Body of pancreas (tissue), 4 donors: ENCODE results near the gene HERC3. TPM values are rescaled to one million over a fixed set of nuclear protein-coding genes. Genes with fewer than 3 reads are reported as not detected.

ENCODE experiments used
- ATAC-seq: fragments of 150-250 bp; one replicate; pipeline ENCODE4 v1.9.1; 2016
- DNase-seq, 4 donors: peaks; one replicate each; pipeline ENCODE4 v3.0.0-alpha.2; 2019
- H3K27ac ChIP-seq, 4 donors: fragments of 200-600 bp; sonication (generic); 1 replicate in 3 of 4; 2 replicates in 1 of 4; pipeline versions ENCODE4 v1.5.1 to v1.6.1; 2016 to 2019; ENCODE audit warnings: mild to moderate bottlenecking in 1 of 4, mixed read lengths in 1 of 4, moderate library complexity in 1 of 4
- H3K27me3 ChIP-seq, 2 donors: fragments of 200-600 bp; sonication (generic); one replicate each; pipeline ENCODE4 v1.6.0; 2016; ENCODE audit warnings: mild to moderate bottlenecking in 1 of 2
- H3K36me3 ChIP-seq, 2 donors: fragments of 200-600 bp; sonication (generic); replicated peaks in 1 of 2; 2 replicates each; pipeline ENCODE4 v1.5.1; 2016; ENCODE audit warnings: low read depth in 2 of 2; ENCODE audit not compliant: insufficient read depth in 1 of 2
- H3K4me1 ChIP-seq: fragments of 200-600 bp; sonication (generic); one replicate; pipeline ENCODE4 v1.6.0; 2016
- H3K4me3 ChIP-seq, 2 donors: fragments of 200-600 bp; sonication (generic); 1 replicate in 1 of 2; 2 replicates in 1 of 2; pipeline ENCODE4 v1.5.1; 2016 to 2019
- H3K9me3 ChIP-seq, 3 donors: fragments of 200-600 bp; sonication (generic); 1 replicate in 2 of 3; 2 replicates in 1 of 3; pipeline ENCODE4 v1.5.1; 2016
- POLR2A ChIP-seq, 3 donors: fragments of 450-650 bp; IDR thresholded peaks; one replicate each; pipeline ENCODE4 v1.6.1; 2016; ENCODE audit warnings: antibody characterized with exemption in 3 of 3, mild to moderate bottlenecking in 2 of 3
- WGBS, 2 donors: methylation state at CpG; one replicate each; pipeline ENCODE4 v1.1.5; 2017; 5-methylcytosine and 5-hydroxymethylcytosine counted together
- intact Hi-C: fragments of 100-400 bp; cut with DNase I; formaldehyde crosslinking; loops from one replicate; pipeline ENCODE4 v1.15.1; 2023
- total RNA-seq, 2 donors: library from RNA; depleted of rRNA; stranded (reverse); fragments of >200 nt; gene quantifications; one replicate each; pipeline ENCODE4 v1.1.0, GENCODE V29; 2016
- TF ChIP-seq, protein P1 (sequence below), 7 experiments: fragments of 450-650 bp in 4 of 7; fragments of 200-600 bp in 3 of 7; sonication (generic) in 3 of 7; IDR thresholded peaks; one replicate each; pipeline ENCODE4 v1.5.1; 2016 to 2019; ENCODE audit warnings: antibody characterized with exemption in 7 of 7

HERC3 gene
- total RNA-seq, 2 donors from 2014 or later, result 10.9 to 19.5 TPM

GRCh38 chr4:88674565-88674964, 82.3 kb downstream of the HERC3 start:
- peaks cover 0 to 6% of the 10 kb centered on the region in 2 donors for H3K36me3 ChIP-seq
- intact Hi-C loops, result no loop called here
- no peak for DNase-seq

GRCh38 chr4:88674979-88675378, 82.7 kb downstream of the HERC3 start:
- H3K9me3 ChIP-seq, result no peaks in the 10 kb centered on the region
- H3K36me3 ChIP-seq, result peaks cover 0 to 8% of the 10 kb centered on the region in 2 donors
- WGBS, 2 donors, result 84 to 92% methylated on average over 2 of the region's 2 CpGs
- intact Hi-C loops, result no loop called here
- no peak overlapping the region for H3K4me3 ChIP-seq
- no peaks in the 10 kb centered on the region for H3K27me3 ChIP-seq
- H3K4me1 ChIP-seq, result no peaks in the 10 kb centered on the region
- DNase-seq, result no peak
- H3K27ac ChIP-seq, result no peak overlapping the region
- ATAC-seq, result no peak
- TF ChIP-seq, protein P1, sequence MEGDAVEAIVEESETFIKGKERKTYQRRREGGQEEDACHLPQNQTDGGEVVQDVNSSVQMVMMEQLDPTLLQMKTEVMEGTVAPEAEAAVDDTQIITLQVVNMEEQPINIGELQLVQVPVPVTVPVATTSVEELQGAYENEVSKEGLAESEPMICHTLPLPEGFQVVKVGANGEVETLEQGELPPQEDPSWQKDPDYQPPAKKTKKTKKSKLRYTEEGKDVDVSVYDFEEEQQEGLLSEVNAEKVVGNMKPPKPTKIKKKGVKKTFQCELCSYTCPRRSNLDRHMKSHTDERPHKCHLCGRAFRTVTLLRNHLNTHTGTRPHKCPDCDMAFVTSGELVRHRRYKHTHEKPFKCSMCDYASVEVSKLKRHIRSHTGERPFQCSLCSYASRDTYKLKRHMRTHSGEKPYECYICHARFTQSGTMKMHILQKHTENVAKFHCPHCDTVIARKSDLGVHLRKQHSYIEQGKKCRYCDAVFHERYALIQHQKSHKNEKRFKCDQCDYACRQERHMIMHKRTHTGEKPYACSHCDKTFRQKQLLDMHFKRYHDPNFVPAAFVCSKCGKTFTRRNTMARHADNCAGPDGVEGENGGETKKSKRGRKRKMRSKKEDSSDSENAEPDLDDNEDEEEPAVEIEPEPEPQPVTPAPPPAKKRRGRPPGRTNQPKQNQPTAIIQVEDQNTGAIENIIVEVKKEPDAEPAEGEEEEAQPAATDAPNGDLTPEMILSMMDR (IDR thresholded peaks at IDR 0.05), result no peak
- TF ChIP-seq POLR2A (IDR thresholded peaks at IDR 0.05), result no peak

More at GRCh38 chr4:88674565-88674964, 82.3 kb downstream of the HERC3 start:
- H3K4me3 ChIP-seq, result no peak overlapping the region
- no peak overlapping the region for H3K27ac ChIP-seq
- ATAC-seq, result no peak
- TF ChIP-seq POLR2A (IDR thresholded peaks at IDR 0.05), result no peak
- TF ChIP-seq, protein P1 (IDR thresholded peaks at IDR 0.05), result no peak
- no peaks in the 10 kb centered on the region for H3K4me1 ChIP-seq
- no peaks in the 10 kb centered on the region for H3K9me3 ChIP-seq
- H3K27me3 ChIP-seq, result no peaks in the 10 kb centered on the region

DNA sequence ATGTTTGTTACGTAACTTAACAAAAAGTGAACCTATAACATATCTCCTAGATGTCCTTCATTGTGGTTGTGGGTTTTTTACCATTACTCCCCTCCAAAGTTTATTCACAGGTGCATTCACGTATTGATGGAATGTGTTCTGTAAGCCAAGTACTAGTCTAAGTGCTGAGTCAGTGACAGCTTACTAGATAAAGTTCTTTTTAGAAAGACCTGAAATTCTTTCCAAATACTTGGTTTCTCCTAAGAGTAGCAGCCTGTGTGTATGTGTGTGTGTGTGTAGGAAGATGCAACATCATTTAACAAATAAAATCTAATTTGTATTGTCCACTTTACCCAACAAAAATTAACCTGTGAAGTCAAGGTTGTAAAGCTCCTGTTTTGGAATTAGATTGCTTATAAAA, 83.3 kb downstream of the HERC3 start:
- Histone ChIP-seq H3K27me3 (no peaks in the 10 kb centered on the region), H3K9me3 (no peaks in the 10 kb centered on the region), H3K27ac (no peak overlapping the region), H3K36me3 (peaks cover 0 to 8% of the 10 kb centered on the region in 2 donors), H3K4me3 (no peak overlapping the region), H3K4me1 (no peaks in the 10 kb centered on the region)
- intact Hi-C loops, result no loop called here
- DNase-seq (no peak), ATAC-seq (no peak)
- 66 to 67% methylated on average over 2 of the region's 2 CpGs for WGBS, 2 donors
- TF ChIP-seq POLR2A (IDR thresholded peaks at IDR 0.05), result no peak
- TF ChIP-seq, protein P1 (IDR thresholded peaks at IDR 0.05), result no peak

DNA sequence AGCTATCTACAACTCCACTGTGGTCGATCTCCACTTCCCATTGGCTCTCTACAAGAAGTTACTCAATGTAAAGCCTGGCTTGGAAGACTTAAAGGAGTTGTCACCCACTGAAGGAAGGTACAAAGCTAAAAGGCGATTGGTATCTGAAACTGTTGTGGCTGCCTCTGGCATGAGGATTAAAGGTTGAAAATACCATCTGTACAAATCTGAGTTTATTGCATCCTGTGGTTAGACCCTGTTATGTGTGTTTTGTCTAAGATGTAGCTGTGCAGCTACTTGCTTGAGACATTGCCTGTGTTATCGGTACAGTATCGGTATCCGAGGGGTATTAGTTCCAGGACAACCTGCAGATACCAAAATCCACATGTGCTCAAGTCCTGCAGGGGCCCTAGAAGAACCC, 88.9 kb downstream of the HERC3 start:
- peaks cover 0 to 12% of the 10 kb centered on the region in 2 donors for H3K36me3 ChIP-seq

DNA sequence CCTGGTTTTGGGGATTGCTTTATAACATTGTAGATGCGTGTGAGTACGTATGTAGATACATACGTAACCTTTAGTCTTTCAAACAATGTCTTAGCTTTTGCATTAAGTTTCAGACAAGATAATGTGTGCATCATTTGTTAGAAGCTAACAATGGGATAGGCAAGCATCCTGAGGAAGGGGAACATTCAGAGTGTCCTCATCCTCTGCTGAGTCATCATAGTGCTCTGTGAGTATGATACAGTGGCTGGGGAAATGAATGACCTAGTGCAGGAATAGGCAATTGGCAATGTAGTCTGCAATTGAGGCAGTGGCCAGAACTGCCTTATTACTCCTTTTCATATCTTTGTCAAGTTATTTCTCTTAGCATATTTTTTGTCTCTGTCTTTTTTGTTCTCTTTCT, 98.1 kb downstream of the HERC3 start:
- Histone ChIP-seq H3K4me3 (no peak overlapping the region), H3K27me3 (no peaks in the 10 kb centered on the region), H3K27ac (no peak overlapping the region), H3K9me3 (no peaks in the 10 kb centered on the region), H3K4me1 (no peaks in the 10 kb centered on the region), H3K36me3 (peaks cover 0 to 4% of the 10 kb centered on the region in 2 donors)
- intact Hi-C loops, result no loop called here
- TF ChIP-seq, protein P1 (IDR thresholded peaks at IDR 0.05), result no peak
- TF ChIP-seq POLR2A (IDR thresholded peaks at IDR 0.05), result no peak
- WGBS, 2 donors, result 89 to 97% methylated on average over 3 of the region's 3 CpGs
- DNase-seq, result peak in 1 of 4 donors; percentile 4
- ATAC-seq, result no peak

More for the DNA sequence above, 88.9 kb downstream of the HERC3 start:
- intact Hi-C loops, result no loop called here
- ATAC-seq (no peak), DNase-seq (no peak)
- Histone ChIP-seq H3K9me3 (no peaks in the 10 kb centered on the region), H3K27ac (no peak overlapping the region), H3K27me3 (no peaks in the 10 kb centered on the region), H3K4me1 (no peaks in the 10 kb centered on the region), H3K4me3 (no peak overlapping the region)
- WGBS, 2 donors, result 95 to 97% methylated on average over 5 of the region's 5 CpGs
- no peak for TF ChIP-seq POLR2A (IDR thresholded peaks at IDR 0.05)
- TF ChIP-seq, protein P1 (IDR thresholded peaks at IDR 0.05), result no peak
